Measurements from ENCODE around the gene EOLA1. TPM values are rescaled to one million over a fixed set of nuclear protein-coding genes. Genes with fewer than 3 reads are reported as not detected.
A peak's percentile ranks its signal among the peaks of the same experiment; 100 is the strongest.
"Not testable (repeated sequence)": the region's sequence is repeated elsewhere in the genome, so short reads cannot be mapped to it uniquely, and the experiment has no call there.

EOLA1 gene
- total RNA-seq, 4 donors from 2014 or later: 5.7 to 10.9 (median 8.7) TPM

- Histone ChIP-seq H3K36me3 (no peaks in the 10 kb centered on the region), H3K4me1 (no peaks in the 10 kb centered on the region), H3K9me3 (no peaks in the 10 kb centered on the region), H3K27ac (no peak overlapping the region), H3K4me3 (no peak overlapping the region), H3K27me3 (no peaks in the 10 kb centered on the region)
- 68% methylated on average over 1 of the region's 1 CpG for WGBS
- no peak for DNase-seq (ENCODE audit: low spot score in 2 of 2)
- peak; percentile 17 to 47 for TF ChIP-seq CTCF (IDR thresholded peaks at IDR 0.05)
- no peak for TF ChIP-seq POLR2AphosphoS5 (IDR thresholded peaks at IDR 0.05)
Measured at GRCh38 chrX:149527705-149528104, 13.1 kb upstream of the EOLA1 start.

- Histone ChIP-seq H3K36me3 (no peaks in the 10 kb centered on the region), H3K4me3 (no peak overlapping the region), H3K9me3 (no peaks in the 10 kb centered on the region), H3K27me3 (no peaks in the 10 kb centered on the region), H3K4me1 (no peaks in the 10 kb centered on the region), H3K27ac (no peak overlapping the region)
- TF ChIP-seq POLR2AphosphoS5 (IDR thresholded peaks at IDR 0.05) (no peak), CTCF (IDR thresholded peaks at IDR 0.05) (no peak), EP300 (IDR thresholded peaks at IDR 0.05) (no peak), POLR2A (IDR thresholded peaks at IDR 0.05) (no peak)
- DNase-seq (ENCODE audit: low spot score in 2 of 2): no peak
- 68% methylated on average over 1 of the region's 1 CpG for WGBS
Measured at GRCh38 chrX:149528381-149528780, 12.4 kb upstream of the EOLA1 start.

GRCh38 chrX:149531599-149531998 lies 9.2 kb upstream of the EOLA1 start:
- H3K4me1 ChIP-seq: no peaks in the 10 kb centered on the region
- no peaks in the 10 kb centered on the region for H3K27me3 ChIP-seq
- H3K27ac ChIP-seq: no peak overlapping the region
- no peak for DNase-seq (ENCODE audit: low spot score in 2 of 2)
- TF ChIP-seq EP300 (IDR thresholded peaks at IDR 0.05) (no peak), POLR2A (IDR thresholded peaks at IDR 0.05) (no peak), CTCF (IDR thresholded peaks at IDR 0.05) (no peak), POLR2AphosphoS5 (IDR thresholded peaks at IDR 0.05) (no peak)
- H3K4me3 ChIP-seq: no peak overlapping the region
- peaks cover 6% of the 10 kb centered on the region for H3K36me3 ChIP-seq
- H3K9me3 ChIP-seq: no peaks in the 10 kb centered on the region
- 60% methylated on average over 2 of the region's 2 CpGs for WGBS

- not testable (repeated sequence) for H3K36me3 ChIP-seq; H3K9me3 ChIP-seq; H3K4me1 ChIP-seq; DNase-seq (ENCODE audit: low spot score in 2 of 2); H3K4me3 ChIP-seq; H3K27me3 ChIP-seq; H3K27ac ChIP-seq
- no CpG with 5 or more reads among the region's 3 CpGs for WGBS
Measured at GRCh38 chrX:149532868-149533267, 7.9 kb upstream of the EOLA1 start.

- H3K4me1 ChIP-seq; H3K9me3 ChIP-seq; H3K27me3 ChIP-seq; H3K27ac ChIP-seq; DNase-seq (ENCODE audit: low spot score in 2 of 2); H3K4me3 ChIP-seq; H3K36me3 ChIP-seq: not testable (repeated sequence)
- no CpG with 5 or more reads among the region's 11 CpGs for WGBS
Measured at GRCh38 chrX:149533999-149534398, 6.8 kb upstream of the EOLA1 start.

- WGBS: 56% methylated on average over 3 of the region's 3 CpGs
- not testable (repeated sequence) for H3K27me3 ChIP-seq; H3K27ac ChIP-seq; DNase-seq (ENCODE audit: low spot score in 2 of 2); H3K36me3 ChIP-seq; H3K4me1 ChIP-seq; H3K4me3 ChIP-seq; H3K9me3 ChIP-seq
Measured at GRCh38 chrX:149534926-149535602, 5.7 kb upstream of the EOLA1 start.

GRCh38 chrX:149537474-149537873 lies 3.3 kb upstream of the EOLA1 start:
- 82% methylated on average over 7 of the region's 11 CpGs for WGBS
- H3K27ac ChIP-seq; H3K36me3 ChIP-seq; H3K4me3 ChIP-seq; H3K27me3 ChIP-seq; H3K4me1 ChIP-seq; H3K9me3 ChIP-seq; DNase-seq (ENCODE audit: low spot score in 2 of 2): not testable (repeated sequence)

Data from suprapubic skin (tissue), 4 donors.